Fibroblast of lung (primary cell): ENCODE measurements around the gene CAST. TPM values are rescaled to one million over a fixed set of nuclear protein-coding genes. Genes with fewer than 3 reads are reported as not detected.

Experiments
- DNase-seq, 2 donors: peaks; one replicate each; pipeline versions ENCODE4 v3.0.0 to v3.0.0-alpha.2; 2010; ENCODE audit warnings: low read depth in 2 of 2
- H2AFZ ChIP-seq: 2 replicates; pipeline ENCODE4 v1.5.1; 2012; ENCODE audit warnings: low read length, control low read depth, inconsistent platforms
- H3K27ac ChIP-seq: 2 replicates; pipeline ENCODE4 v1.5.1; 2011; ENCODE audit warnings: low read length, control low read depth; ENCODE audit not compliant: insufficient read depth
- H3K27me3 ChIP-seq: 2 replicates; pipeline ENCODE4 v1.5.1; 2011; ENCODE audit warnings: mild to moderate bottlenecking, low read length; ENCODE audit not compliant: control insufficient read depth, insufficient read depth
- H3K36me3 ChIP-seq: 2 replicates; pipeline ENCODE4 v1.5.1; 2011; ENCODE audit warnings: low read length; ENCODE audit not compliant: control insufficient read depth, insufficient read depth
- H3K4me1 ChIP-seq: 2 replicates; pipeline ENCODE4 v1.5.1; 2011; ENCODE audit warnings: low read length; ENCODE audit not compliant: control insufficient read depth, insufficient read depth; ENCODE audit errors: extremely low read depth
- H3K4me2 ChIP-seq: 2 replicates; pipeline ENCODE4 v1.5.1; 2011; ENCODE audit warnings: low read length, control low read depth; ENCODE audit not compliant: insufficient read depth; ENCODE audit errors: extremely low read depth
- H3K4me3 ChIP-seq, 4 experiments: fragments of 200-600 bp in 1 of 4; sonication (generic) in 1 of 4; replicated peaks in 1 of 4; 2 replicates each; pipeline ENCODE4 v1.5.1; 2011 to 2016; ENCODE audit warnings: low read length in 4 of 4, low read depth in 3 of 4, mild to moderate bottlenecking in 3 of 4, control low read depth in 2 of 4, inconsistent platforms in 1 of 4, mixed read lengths in 1 of 4; ENCODE audit not compliant: insufficient read depth in 1 of 4; ENCODE audit errors: control extremely low read depth in 1 of 4
- H3K79me2 ChIP-seq: 2 replicates; pipeline ENCODE4 v1.5.1; 2012; ENCODE audit warnings: mild to moderate bottlenecking, low read length, inconsistent platforms; ENCODE audit not compliant: control insufficient read depth, insufficient read depth
- H3K9ac ChIP-seq: 2 replicates; pipeline ENCODE4 v1.5.1; 2011; ENCODE audit warnings: mild to moderate bottlenecking, low read length, control low read depth; ENCODE audit not compliant: insufficient read depth
- H3K9me3 ChIP-seq: 2 replicates; pipeline ENCODE4 v1.5.1; 2012; ENCODE audit warnings: low read depth, low read length; ENCODE audit not compliant: control insufficient read depth, insufficient read depth
- H4K20me1 ChIP-seq: 2 replicates; pipeline ENCODE4 v1.5.1; 2011; ENCODE audit warnings: low read length; ENCODE audit not compliant: control insufficient read depth, insufficient read depth; ENCODE audit errors: extremely low read depth
- CTCF ChIP-seq, 2 donors: IDR thresholded peaks in 1 of 2; conservative IDR thresholded peaks in 1 of 2; 1 replicate in 1 of 2; 2 replicates in 1 of 2; pipeline ENCODE4 v1.5.1; 2011 to 2012; ENCODE audit warnings: low read length in 2 of 2, control low read depth in 1 of 2, inconsistent platforms in 1 of 2, low read depth in 1 of 2, mild to moderate bottlenecking in 1 of 2
- EZH2 ChIP-seq: IDR thresholded peaks from 2 replicates; pipeline ENCODE4 v1.5.1; 2012; ENCODE audit warnings: low read length, control low read depth, mild to moderate bottlenecking; ENCODE audit errors: missing control alignments
- polyA plus RNA-seq, 2 donors: library from polyadenylated mRNA; depleted of rRNA in 1 of 2; stranded (reverse) in 1 of 2; unstranded in 1 of 2; fragments of >200 nt; gene quantifications; 2 replicates each; pipeline ENCODE4 v1.2.1, GENCODE V29; 2011 to 2012; ENCODE audit warnings: missing spikeins in 1 of 2
- total RNA-seq: library from RNA; depleted of rRNA; stranded (reverse); fragments of >200 nt; gene quantifications from 2 replicates; pipeline ENCODE4 v1.2.1, GENCODE V29; 2014

CAST gene
- total and polyA plus RNA-seq, 2 donors (not counting 1 experiment from before 2014, with no cell fraction given), result 203 to 378 TPM

GRCh38 chr5:96753848-96754247 lies 91.7 kb downstream of the CAST start:
- Histone ChIP-seq H3K4me3 (no peak overlapping the region), H3K9me3 (no peaks in the 10 kb centered on the region), H3K79me2 (no peaks in the 10 kb centered on the region), H4K20me1 (no peaks in the 10 kb centered on the region), H3K27me3 (no peaks in the 10 kb centered on the region), H2AFZ (no peak overlapping the region), H3K4me1 (no peaks in the 10 kb centered on the region), H3K36me3 (peaks cover 23% of the 10 kb centered on the region), H3K9ac (no peak overlapping the region), H3K4me2 (no peak overlapping the region), H3K27ac (no peak overlapping the region)
- TF ChIP-seq EZH2, result no peak
- no peak for TF ChIP-seq CTCF (conservative IDR thresholded peaks at IDR 0.05 in 1 of 2, IDR thresholded peaks at IDR 0.05 in 1 of 2; ENCODE audit: low read depth in 1 of 2, low read length in 2 of 2)
- DNase-seq, result no peak

GRCh38 chr5:96755851-96756250 lies 93.7 kb downstream of the CAST start:
- Histone ChIP-seq H3K36me3 (peaks cover 21% of the 10 kb centered on the region), H3K9me3 (no peaks in the 10 kb centered on the region), H3K27ac (no peak overlapping the region), H3K79me2 (no peaks in the 10 kb centered on the region), H2AFZ (no peak overlapping the region), H3K27me3 (no peaks in the 10 kb centered on the region), H4K20me1 (no peaks in the 10 kb centered on the region), H3K4me3 (no peak overlapping the region), H3K4me1 (no peaks in the 10 kb centered on the region), H3K9ac (no peak overlapping the region), H3K4me2 (no peak overlapping the region)
- TF ChIP-seq EZH2 (no peak), CTCF (conservative IDR thresholded peaks at IDR 0.05 in 1 of 2, IDR thresholded peaks at IDR 0.05 in 1 of 2; ENCODE audit: low read depth in 1 of 2, low read length in 2 of 2) (no peak)
- DNase-seq, result no peak

- no peak overlapping the region for H3K4me2 ChIP-seq
- DNase-seq, result peak in 1 of 2 donors; percentile 4
- no peaks in the 10 kb centered on the region for H3K27me3 ChIP-seq
- no peaks in the 10 kb centered on the region for H3K79me2 ChIP-seq
- H3K4me1 ChIP-seq, result no peaks in the 10 kb centered on the region
- H3K9ac ChIP-seq, result no peak overlapping the region
- no peak overlapping the region for H2AFZ ChIP-seq
- no peak for TF ChIP-seq EZH2
- TF ChIP-seq CTCF (conservative IDR thresholded peaks at IDR 0.05 in 1 of 2, IDR thresholded peaks at IDR 0.05 in 1 of 2; ENCODE audit: low read depth in 1 of 2, low read length in 2 of 2), result no peak
- no peak overlapping the region for H3K27ac ChIP-seq
- no peaks in the 10 kb centered on the region for H3K9me3 ChIP-seq
- no peaks in the 10 kb centered on the region for H4K20me1 ChIP-seq
- peaks cover 17% of the 10 kb centered on the region for H3K36me3 ChIP-seq
- no peak overlapping the region for H3K4me3 ChIP-seq
Observed at GRCh38 chr5:96756985-96757384, 94.8 kb downstream of the CAST start.
